GM12872 (cell line): ENCODE data around the gene EGFL8.
A peak's percentile ranks its signal among the peaks of the same experiment; 100 is the strongest.

Source experiments
- CTCF ChIP-seq: IDR thresholded peaks from 3 replicates; pipeline ENCODE4 v1.5.1; 2011; ENCODE audit warnings: low read depth, mild to moderate bottlenecking, low read length, moderate library complexity; ENCODE audit not compliant: insufficient read depth

Gene EGFL8

GRCh38 chr6:32195652-32195901, 31.2 kb downstream of the EGFL8 start:
- TF ChIP-seq CTCF: peak; percentile 39; the same call in 2 of the 3 replicates

- no peak for TF ChIP-seq CTCF
Measured at GRCh38 chr6:32195902-32196681, 31.7 kb downstream of the EGFL8 start.

GRCh38 chr6:32196682-32197616, 32.6 kb downstream of the EGFL8 start:
- TF ChIP-seq CTCF: peak; percentile 15; the same call in 1 of the 3 replicates

- TF ChIP-seq CTCF: no peak
Measured at GRCh38 chr6:32198345-32198696, 33.9 kb downstream of the EGFL8 start.

GRCh38 chr6:32198866-32199265, 34.5 kb downstream of the EGFL8 start:
- TF ChIP-seq CTCF: no peak

GRCh38 chr6:32200711-32201475, 36.5 kb downstream of the EGFL8 start:
- TF ChIP-seq CTCF: no peak

GRCh38 chr6:32202186-32202585, 37.8 kb downstream of the EGFL8 start:
- TF ChIP-seq CTCF: no peak
